Kidney glomerular epithelial cell (primary cell): ENCODE data around the gene RUSC2.
"Not testable (repeated sequence)": the region's sequence is repeated elsewhere in the genome, so short reads cannot be mapped to it uniquely, and the experiment has no call there.

Experiments used
- DNase-seq: peaks from one replicate; lab custom pipeline; 2025; lab: John Stamatoyannopoulos, UW

Gene RUSC2

GRCh38 chr9:35490910-35491465, 1.1 kb downstream of the RUSC2 start:
- peak; percentile 28 for DNase-seq

GRCh38 chr9:35493119-35493518, 3.2 kb downstream of the RUSC2 start:
- DNase-seq: not testable (repeated sequence)

GRCh38 chr9:35495984-35496383, 6.1 kb downstream of the RUSC2 start:
- no peak for DNase-seq

- DNase-seq: not testable (repeated sequence)
Measured at GRCh38 chr9:35498245-35498644, 8.3 kb downstream of the RUSC2 start.

- DNase-seq: no peak
Measured at GRCh38 chr9:35499029-35499700, 9.3 kb downstream of the RUSC2 start.

GRCh38 chr9:35499701-35500030, 9.8 kb downstream of the RUSC2 start:
- no peak for DNase-seq

GRCh38 chr9:35500130-35500748, 10.3 kb downstream of the RUSC2 start:
- DNase-seq: no peak

GRCh38 chr9:35501946-35502345, 12.0 kb downstream of the RUSC2 start:
- DNase-seq: no peak

- no peak for DNase-seq
Measured at GRCh38 chr9:35506359-35506758, 16.4 kb downstream of the RUSC2 start.

- DNase-seq: peak; percentile 40
Measured at GRCh38 chr9:35508069-35508468, 18.2 kb downstream of the RUSC2 start.

- DNase-seq: no peak
Measured at GRCh38 chr9:35510383-35510753, 20.5 kb downstream of the RUSC2 start.

- peak; percentile 91 for DNase-seq
Measured at GRCh38 chr9:35510754-35511428, 21.0 kb downstream of the RUSC2 start.

GRCh38 chr9:35511453-35511852, 21.5 kb downstream of the RUSC2 start:
- no peak for DNase-seq

GRCh38 chr9:35515766-35516165, 25.9 kb downstream of the RUSC2 start:
- peak; percentile 57 for DNase-seq

- peak; percentile 79 for DNase-seq
Measured at GRCh38 chr9:35516479-35516878, 26.6 kb downstream of the RUSC2 start.

GRCh38 chr9:35517131-35517530, 27.2 kb downstream of the RUSC2 start:
- DNase-seq: peak; percentile 55

- no peak for DNase-seq
Measured at GRCh38 chr9:35517552-35518224, 27.8 kb downstream of the RUSC2 start.

- DNase-seq: peak; percentile 99
Measured at GRCh38 chr9:35518225-35518821, 28.4 kb downstream of the RUSC2 start.

GRCh38 chr9:35518981-35519679, 29.2 kb downstream of the RUSC2 start:
- peak; percentile 68 for DNase-seq

- peak; percentile 23 for DNase-seq
Measured at GRCh38 chr9:35519692-35520363, 29.9 kb downstream of the RUSC2 start.

GRCh38 chr9:35520364-35520710, 30.4 kb downstream of the RUSC2 start:
- peak; percentile 12 for DNase-seq
